ENCODE measurements around the gene ZNF688. TPM values are rescaled to one million over a fixed set of nuclear protein-coding genes. Genes with fewer than 3 reads are reported as not detected.

The ZNF688 gene
- total and polyA plus RNA-seq, 4 donors = 8.6 to 23.3 (median 16.5) TPM

GRCh38 chr16:30565984-30566383 is 5.5 kb downstream of the ZNF688 start:
- Histone ChIP-seq H3K4me1 (ENCODE audit: control insufficient read depth in 5 of 5, insufficient read depth in 5 of 5, low read length in 5 of 5) (peaks cover 3 to 10% (median 6%) of the 10 kb centered on the region in 5 donors), H3K4me3 (no peak overlapping the region), H3K9me3 (ENCODE audit: control insufficient read depth in 4 of 4, insufficient read depth in 3 of 4, low read length in 3 of 4) (no peaks in the 10 kb centered on the region), H3K36me3 (ENCODE audit: control insufficient read depth in 4 of 4, insufficient read depth in 4 of 4, low read length in 4 of 4) (peaks cover 0 to 4% (median 0%) of the 10 kb centered on the region in 4 donors), H3K9ac (ENCODE audit: insufficient read depth in 1 of 2, low read length in 2 of 2) (no peak overlapping the region), H3K27ac (ENCODE audit: low read depth in 1 of 2, low read length in 1 of 2) (no peak overlapping the region), H3K27me3 (ENCODE audit: control insufficient read depth in 3 of 3, insufficient read depth in 3 of 3, low read length in 2 of 3) (no peaks in the 10 kb centered on the region)
- ATAC-seq (ENCODE audit: insufficient read depth, low FRiP score) (no peak), DNase-seq (no peak)
- TF ChIP-seq, protein P1, sequence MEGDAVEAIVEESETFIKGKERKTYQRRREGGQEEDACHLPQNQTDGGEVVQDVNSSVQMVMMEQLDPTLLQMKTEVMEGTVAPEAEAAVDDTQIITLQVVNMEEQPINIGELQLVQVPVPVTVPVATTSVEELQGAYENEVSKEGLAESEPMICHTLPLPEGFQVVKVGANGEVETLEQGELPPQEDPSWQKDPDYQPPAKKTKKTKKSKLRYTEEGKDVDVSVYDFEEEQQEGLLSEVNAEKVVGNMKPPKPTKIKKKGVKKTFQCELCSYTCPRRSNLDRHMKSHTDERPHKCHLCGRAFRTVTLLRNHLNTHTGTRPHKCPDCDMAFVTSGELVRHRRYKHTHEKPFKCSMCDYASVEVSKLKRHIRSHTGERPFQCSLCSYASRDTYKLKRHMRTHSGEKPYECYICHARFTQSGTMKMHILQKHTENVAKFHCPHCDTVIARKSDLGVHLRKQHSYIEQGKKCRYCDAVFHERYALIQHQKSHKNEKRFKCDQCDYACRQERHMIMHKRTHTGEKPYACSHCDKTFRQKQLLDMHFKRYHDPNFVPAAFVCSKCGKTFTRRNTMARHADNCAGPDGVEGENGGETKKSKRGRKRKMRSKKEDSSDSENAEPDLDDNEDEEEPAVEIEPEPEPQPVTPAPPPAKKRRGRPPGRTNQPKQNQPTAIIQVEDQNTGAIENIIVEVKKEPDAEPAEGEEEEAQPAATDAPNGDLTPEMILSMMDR (IDR thresholded peaks at IDR 0.05; ENCODE audit: control extremely low read depth, extremely low read depth) = no peak
- 70 to 80% methylated on average over 8 of the region's 8 CpGs for WGBS, 2 donors

DNA sequence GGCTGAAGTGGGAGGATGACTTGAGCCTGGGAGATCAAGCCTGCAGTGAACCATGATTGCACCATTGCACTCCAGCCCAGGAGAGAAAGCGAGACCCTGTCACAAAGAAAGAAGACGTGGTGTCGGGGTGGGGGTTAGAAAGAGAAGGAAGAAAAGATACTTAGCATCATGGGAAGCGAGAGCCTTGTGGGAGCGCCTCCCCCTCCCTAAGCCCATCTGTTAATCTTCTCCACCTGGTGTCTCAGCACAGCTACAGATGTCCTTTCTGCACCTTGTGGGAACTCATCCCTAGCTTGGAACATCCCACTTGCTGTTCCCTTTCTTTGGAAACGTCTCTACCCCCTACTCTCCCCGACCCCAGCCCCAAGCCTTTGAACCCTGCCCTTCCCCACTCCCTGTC is 6.0 kb downstream of the ZNF688 start:
- 69 to 76% methylated on average over 7 of the region's 7 CpGs for WGBS, 2 donors
- Histone ChIP-seq H3K27me3 (ENCODE audit: control insufficient read depth in 3 of 3, insufficient read depth in 3 of 3, low read length in 2 of 3) (no peaks in the 10 kb centered on the region), H3K9ac (ENCODE audit: insufficient read depth in 1 of 2, low read length in 2 of 2) (no peak overlapping the region), H3K27ac (ENCODE audit: low read depth in 1 of 2, low read length in 1 of 2) (no peak overlapping the region), H3K4me1 (ENCODE audit: control insufficient read depth in 5 of 5, insufficient read depth in 5 of 5, low read length in 5 of 5) (peaks cover 3 to 8% (median 6%) of the 10 kb centered on the region in 5 donors), H3K9me3 (ENCODE audit: control insufficient read depth in 4 of 4, insufficient read depth in 3 of 4, low read length in 3 of 4) (no peaks in the 10 kb centered on the region), H3K36me3 (ENCODE audit: control insufficient read depth in 4 of 4, insufficient read depth in 4 of 4, low read length in 4 of 4) (peaks cover 0 to 4% (median 0%) of the 10 kb centered on the region in 4 donors), H3K4me3 (no peak overlapping the region)
- no peak for ATAC-seq (ENCODE audit: insufficient read depth, low FRiP score)
- TF ChIP-seq, protein P1 (IDR thresholded peaks at IDR 0.05; ENCODE audit: control extremely low read depth, extremely low read depth) = no peak
- no peak for DNase-seq

- H3K9ac ChIP-seq (ENCODE audit: insufficient read depth in 1 of 2, low read length in 2 of 2) = no peak overlapping the region
- no peak overlapping the region for H3K4me3 ChIP-seq
- DNase-seq (no peak), ATAC-seq (ENCODE audit: insufficient read depth, low FRiP score) (no peak)
- peaks cover 0 to 9% (median 0%) of the 10 kb centered on the region in 5 donors for H3K4me1 ChIP-seq (ENCODE audit: control insufficient read depth in 5 of 5, insufficient read depth in 5 of 5, low read length in 5 of 5)
- no peaks in the 10 kb centered on the region for H3K36me3 ChIP-seq (ENCODE audit: control insufficient read depth in 4 of 4, insufficient read depth in 4 of 4, low read length in 4 of 4)
- WGBS, 2 donors = 92 to 95% methylated on average over 14 of the region's 14 CpGs
- TF ChIP-seq, protein P1 (IDR thresholded peaks at IDR 0.05; ENCODE audit: control extremely low read depth, extremely low read depth) = no peak
- H3K9me3 ChIP-seq (ENCODE audit: control insufficient read depth in 4 of 4, insufficient read depth in 3 of 4, low read length in 3 of 4) = no peaks in the 10 kb centered on the region
- H3K27ac ChIP-seq (ENCODE audit: low read depth in 1 of 2, low read length in 1 of 2) = peak overlapping the region in 1 of 2 donors; percentile 92
- no peaks in the 10 kb centered on the region for H3K27me3 ChIP-seq (ENCODE audit: control insufficient read depth in 3 of 3, insufficient read depth in 3 of 3, low read length in 2 of 3)
These were observed 9.5 kb downstream of the ZNF688 start for GRCh38 chr16:30562021-30562420.

All from lung (tissue), 12 donors.